GM12891 (cell line): ENCODE results near the gene DDA1.

ENCODE experiments used
- PAX5 ChIP-seq: IDR thresholded peaks from 2 replicates; pipeline ENCODE4 v1.6.1; 2011; ENCODE audit warnings: low read length, moderate library complexity, mild to moderate bottlenecking; ENCODE audit not compliant: insufficient read depth, severe bottlenecking
- POLR2A ChIP-seq: IDR thresholded peaks from 2 replicates; pipeline ENCODE4 v1.6.1; 2011; ENCODE audit warnings: low read depth, low read length, control low read depth
- POLR2AphosphoS5 ChIP-seq: IDR thresholded peaks from 2 replicates; pipeline ENCODE4 v1.6.1; 2011; ENCODE audit warnings: low read depth, low read length, control low read depth
- POU2F2 ChIP-seq: IDR thresholded peaks from 2 replicates; pipeline ENCODE4 v1.6.1; 2011; ENCODE audit warnings: low read depth, mild to moderate bottlenecking, control low read depth, low read length, moderate library complexity
- SPI1 ChIP-seq: IDR thresholded peaks from 2 replicates; pipeline ENCODE4 v1.6.1; 2011; ENCODE audit warnings: low read depth, low read length, control low read depth
- TAF1 ChIP-seq: IDR thresholded peaks from 2 replicates; pipeline ENCODE4 v1.6.1; 2011; ENCODE audit warnings: low read depth, low read length, control low read depth

GRCh38 chr19:17300992-17301619 is 8.3 kb upstream of the DDA1 start:
- TF ChIP-seq POLR2AphosphoS5, result no peak
- TF ChIP-seq TAF1, result no peak
- no peak for TF ChIP-seq POLR2A
- TF ChIP-seq POU2F2, result no peak
- no peak for TF ChIP-seq SPI1
- no peak for TF ChIP-seq PAX5
